ENCODE measurements around the gene CENPQ.

GRCh38 chr6:49463612-49463967, 420 bp downstream of the CENPQ start:
- no peak for TF ChIP-seq POLR2AphosphoS5 (IDR thresholded peaks at IDR 0.05; ENCODE audit: low read depth, low read length)
- TF ChIP-seq POLR2A (IDR thresholded peaks at IDR 0.05; ENCODE audit: low read depth, low read length) = no peak

Measured in GM12892 (cell line).